KMS-11 (cell line): Measurements from ENCODE around the gene MAP2K4.

Experiments used
- H2AFZ ChIP-seq: fragments of 200-600 bp; sonication (generic); 2 replicates; pipeline ENCODE4 v1.6.1; 2016; ENCODE audit warnings: antibody characterized with exemption, mixed run types, low read depth
- H3K27ac ChIP-seq: fragments of 200-600 bp; sonication (generic); 2 replicates; pipeline ENCODE4 v1.6.1; 2016; ENCODE audit warnings: mild to moderate bottlenecking, mixed run types
- H3K27me3 ChIP-seq: fragments of 200-600 bp; sonication (generic); 2 replicates; pipeline ENCODE4 v1.6.1; 2017; ENCODE audit warnings: mild to moderate bottlenecking, low read depth, mixed run types, moderate library complexity; ENCODE audit not compliant: insufficient read depth
- H3K36me3 ChIP-seq: fragments of 200-600 bp; sonication (generic); 2 replicates; pipeline ENCODE4 v1.6.1; 2017; ENCODE audit warnings: mild to moderate bottlenecking, mixed run types; ENCODE audit not compliant: insufficient read depth
- H3K4me1 ChIP-seq: fragments of 200-600 bp; sonication (generic); 2 replicates; pipeline ENCODE4 v1.6.1; 2016; ENCODE audit warnings: mild to moderate bottlenecking, low read depth, mixed run types; ENCODE audit not compliant: poor library complexity, severe bottlenecking
- H3K4me2 ChIP-seq: fragments of 200-600 bp; sonication (generic); 2 replicates; pipeline ENCODE4 v1.7.0; 2016; ENCODE audit warnings: mild to moderate bottlenecking, mixed run types
- H3K4me3 ChIP-seq: fragments of 200-600 bp; sonication (generic); IDR thresholded peaks from 2 replicates; pipeline ENCODE4 v1.6.1; 2017; ENCODE audit warnings: low read depth, low read length, mixed read lengths; ENCODE audit not compliant: insufficient read depth
- H3K79me2 ChIP-seq: fragments of 200-600 bp; sonication (generic); 2 replicates; pipeline ENCODE4 v1.6.1; 2016; ENCODE audit warnings: low read depth, mixed run types; ENCODE audit not compliant: insufficient read depth
- H3K9ac ChIP-seq: fragments of 200-600 bp; sonication (generic); 2 replicates; pipeline ENCODE4 v1.6.1; 2016; ENCODE audit warnings: mild to moderate bottlenecking, mixed run types
- H4K20me1 ChIP-seq: fragments of 200-600 bp; sonication (generic); 2 replicates; pipeline ENCODE4 v1.6.1; 2016; ENCODE audit warnings: mild to moderate bottlenecking, mixed run types; ENCODE audit not compliant: insufficient read depth
- TF ChIP-seq, protein P1 (sequence below): fragments of 200-600 bp; sonication (generic); conservative IDR thresholded peaks from 2 replicates; pipeline ENCODE4 v1.6.1; 2017; ENCODE audit warnings: low read depth, mild to moderate bottlenecking, antibody characterized with exemption, low read length, moderate library complexity, mixed read lengths

Gene MAP2K4

DNA sequence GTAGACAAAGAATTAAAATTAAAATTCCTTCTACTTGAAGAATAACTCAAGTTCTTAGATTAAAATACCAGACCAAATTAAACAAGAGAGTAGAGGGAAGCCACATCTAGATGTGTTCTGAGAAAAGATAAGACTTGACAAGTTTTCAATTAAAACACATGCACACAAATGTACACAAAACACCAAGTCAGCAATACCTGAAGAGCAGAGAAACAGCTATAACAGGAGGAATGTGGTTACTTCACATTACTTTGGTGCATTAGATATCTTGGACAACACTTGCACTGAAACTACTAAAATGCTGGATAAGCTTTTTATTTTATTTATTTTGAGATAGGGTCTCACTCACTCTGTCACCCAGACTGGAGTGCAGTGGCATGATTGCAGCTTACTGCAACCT is 113.9 kb downstream of the MAP2K4 start:
- Histone ChIP-seq H3K9ac (no peak overlapping the region), H2AFZ (no peak overlapping the region), H3K36me3 (no peaks in the 10 kb centered on the region), H4K20me1 (no peaks in the 10 kb centered on the region), H3K4me1 (no peaks in the 10 kb centered on the region), H3K27ac (no peak overlapping the region), H3K4me2 (no peak overlapping the region), H3K79me2 (no peaks in the 10 kb centered on the region), H3K4me3 (no peak overlapping the region), H3K27me3 (no peaks in the 10 kb centered on the region)
- TF ChIP-seq, protein P1, sequence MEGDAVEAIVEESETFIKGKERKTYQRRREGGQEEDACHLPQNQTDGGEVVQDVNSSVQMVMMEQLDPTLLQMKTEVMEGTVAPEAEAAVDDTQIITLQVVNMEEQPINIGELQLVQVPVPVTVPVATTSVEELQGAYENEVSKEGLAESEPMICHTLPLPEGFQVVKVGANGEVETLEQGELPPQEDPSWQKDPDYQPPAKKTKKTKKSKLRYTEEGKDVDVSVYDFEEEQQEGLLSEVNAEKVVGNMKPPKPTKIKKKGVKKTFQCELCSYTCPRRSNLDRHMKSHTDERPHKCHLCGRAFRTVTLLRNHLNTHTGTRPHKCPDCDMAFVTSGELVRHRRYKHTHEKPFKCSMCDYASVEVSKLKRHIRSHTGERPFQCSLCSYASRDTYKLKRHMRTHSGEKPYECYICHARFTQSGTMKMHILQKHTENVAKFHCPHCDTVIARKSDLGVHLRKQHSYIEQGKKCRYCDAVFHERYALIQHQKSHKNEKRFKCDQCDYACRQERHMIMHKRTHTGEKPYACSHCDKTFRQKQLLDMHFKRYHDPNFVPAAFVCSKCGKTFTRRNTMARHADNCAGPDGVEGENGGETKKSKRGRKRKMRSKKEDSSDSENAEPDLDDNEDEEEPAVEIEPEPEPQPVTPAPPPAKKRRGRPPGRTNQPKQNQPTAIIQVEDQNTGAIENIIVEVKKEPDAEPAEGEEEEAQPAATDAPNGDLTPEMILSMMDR = no peak

DNA sequence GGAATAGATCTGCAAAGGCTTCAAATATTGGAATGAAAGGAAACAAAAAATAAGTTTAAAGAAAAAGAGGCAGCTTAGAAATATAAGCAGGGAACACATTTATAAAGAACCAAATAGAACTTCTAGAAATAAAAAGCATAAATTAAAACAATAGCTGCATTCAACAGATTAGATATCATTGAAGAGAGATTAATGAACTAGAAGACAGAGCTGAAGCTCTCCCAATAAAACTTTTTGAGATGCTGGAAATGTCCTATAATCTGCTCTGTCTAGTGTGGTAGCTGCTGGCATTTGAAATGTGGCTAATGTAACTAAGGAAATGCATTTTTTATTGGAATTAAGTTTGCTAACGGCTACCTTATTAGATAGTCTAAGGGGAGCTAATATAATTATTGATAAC is 115.6 kb downstream of the MAP2K4 start:
- H3K79me2 ChIP-seq = no peaks in the 10 kb centered on the region
- H4K20me1 ChIP-seq = no peaks in the 10 kb centered on the region
- no peak overlapping the region for H3K4me3 ChIP-seq
- TF ChIP-seq, protein P1 = no peak
- H3K27ac ChIP-seq = no peak overlapping the region
- H3K4me1 ChIP-seq = no peaks in the 10 kb centered on the region
- no peaks in the 10 kb centered on the region for H3K36me3 ChIP-seq
- no peak overlapping the region for H3K9ac ChIP-seq
- H2AFZ ChIP-seq = no peak overlapping the region
- no peaks in the 10 kb centered on the region for H3K27me3 ChIP-seq
- no peak overlapping the region for H3K4me2 ChIP-seq

DNA sequence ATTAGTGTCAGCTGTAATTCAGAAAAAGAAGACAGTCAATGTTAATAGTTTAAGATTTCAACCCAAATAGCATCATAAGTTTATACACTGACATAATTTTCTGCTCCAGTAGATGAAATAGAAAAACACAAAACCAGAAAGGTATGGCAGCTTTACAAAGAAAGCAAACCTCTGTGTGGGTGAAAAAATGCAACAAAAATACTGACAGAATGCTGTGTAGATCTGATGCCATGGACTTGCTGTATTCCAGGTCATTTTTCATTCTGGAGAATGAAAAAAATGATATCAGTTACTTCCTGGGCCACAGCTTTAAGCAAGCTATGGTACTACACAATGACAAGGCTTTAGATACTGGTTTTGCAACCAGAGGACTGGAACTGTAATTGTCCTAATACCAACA is 116.0 kb downstream of the MAP2K4 start:
- Histone ChIP-seq H4K20me1 (no peaks in the 10 kb centered on the region), H3K9ac (no peak overlapping the region), H3K4me1 (no peaks in the 10 kb centered on the region), H2AFZ (no peak overlapping the region), H3K4me3 (no peak overlapping the region), H3K4me2 (no peak overlapping the region), H3K27ac (no peak overlapping the region), H3K27me3 (no peaks in the 10 kb centered on the region), H3K79me2 (no peaks in the 10 kb centered on the region), H3K36me3 (no peaks in the 10 kb centered on the region)
- TF ChIP-seq, protein P1 = no peak

DNA sequence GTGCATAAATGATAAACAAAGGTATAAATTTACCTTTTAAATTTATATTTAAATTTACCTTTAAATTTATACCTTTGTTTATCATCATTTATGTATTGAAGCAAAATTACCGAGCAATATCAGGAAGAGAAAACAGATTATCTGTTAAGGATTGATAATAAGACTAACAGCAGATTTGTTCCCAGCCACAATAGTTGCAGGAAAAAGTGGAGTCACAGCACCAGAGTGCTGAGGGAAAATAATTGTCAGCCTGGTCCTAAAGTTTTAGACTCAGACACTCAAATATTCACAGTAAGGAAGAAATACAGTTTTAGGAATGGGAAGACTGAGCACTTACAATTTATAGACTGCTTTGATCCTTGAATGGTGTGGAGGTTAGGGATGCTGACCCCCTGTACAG is 117.2 kb downstream of the MAP2K4 start:
- no peaks in the 10 kb centered on the region for H3K36me3 ChIP-seq
- H3K27me3 ChIP-seq = no peaks in the 10 kb centered on the region
- no peak overlapping the region for H3K9ac ChIP-seq
- no peaks in the 10 kb centered on the region for H4K20me1 ChIP-seq
- H3K27ac ChIP-seq = no peak overlapping the region
- TF ChIP-seq, protein P1 = no peak
- no peaks in the 10 kb centered on the region for H3K79me2 ChIP-seq
- no peaks in the 10 kb centered on the region for H3K4me1 ChIP-seq
- no peak overlapping the region for H3K4me2 ChIP-seq
- H2AFZ ChIP-seq = no peak overlapping the region
- H3K4me3 ChIP-seq = no peak overlapping the region
